Neural crest cell (in vitro differentiated cells): Measurements from ENCODE around the gene COL11A2. TPM values are rescaled to one million over a fixed set of nuclear protein-coding genes. Genes with fewer than 3 reads are reported as not detected.

Experiments used
- DNase-seq: peaks from one replicate; pipeline ENCODE4 v3.0.0; 2021; ENCODE audit warnings: low read depth, mixed read lengths, low spot score
- H3K27ac Mint-ChIP-seq: one replicate; pipeline ENCODE4 v1.8.0; 2021; ENCODE audit warnings: mild to moderate bottlenecking, mixed read lengths; ENCODE audit not compliant: unreplicated experiment
- H3K27me3 Mint-ChIP-seq: 2 replicates; pipeline ENCODE4 v1.8.0; 2021; ENCODE audit warnings: low read depth, mild to moderate bottlenecking, mixed read lengths
- H3K36me3 Mint-ChIP-seq: 2 replicates; pipeline ENCODE4 v1.8.0; 2021; ENCODE audit warnings: low read depth, mild to moderate bottlenecking, mixed read lengths
- H3K4me1 Mint-ChIP-seq: 2 replicates; pipeline ENCODE4 v1.8.0; 2021; ENCODE audit warnings: mixed read lengths
- H3K4me3 Mint-ChIP-seq: one replicate; pipeline ENCODE4 v1.8.0; 2021; ENCODE audit warnings: mild to moderate bottlenecking, mixed read lengths
- H3K9me3 Mint-ChIP-seq: 2 replicates; pipeline ENCODE4 v1.8.0; 2021; ENCODE audit warnings: mixed read lengths
- total RNA-seq: library from RNA; stranded (reverse); gene quantifications from 2 replicates; pipeline ENCODE4 v1.2.1, GENCODE V29; 2021
- TF ChIP-seq, protein P1 (sequence below): fragments of 200-600 bp; sonication (generic); conservative IDR thresholded peaks from 2 replicates; pipeline ENCODE4 v1.5.0; 2021; ENCODE audit warnings: antibody characterized with exemption, mild to moderate bottlenecking

The COL11A2 gene
- total RNA-seq, 1 donor from 2014 or later = 4.2 TPM

DNA sequence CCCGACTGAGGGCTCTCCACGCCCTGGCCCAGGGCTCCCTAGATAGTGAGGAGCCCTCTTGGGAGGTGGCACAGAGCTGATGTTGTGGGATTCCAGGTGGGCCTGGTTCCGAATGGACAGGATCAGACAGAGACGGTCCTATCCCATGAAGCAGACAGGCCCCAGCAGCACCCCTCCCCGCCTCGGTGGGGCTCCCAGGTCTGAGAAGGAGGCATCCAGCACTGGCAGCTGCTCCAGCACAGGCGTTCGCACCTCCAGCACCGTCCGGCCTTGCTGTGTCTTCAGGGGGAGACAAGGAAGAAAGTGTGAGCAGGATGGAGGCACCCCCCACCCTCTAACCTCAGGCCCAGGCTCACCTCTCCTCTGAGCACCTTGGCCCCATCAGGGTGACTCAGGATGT lies 28.7 kb downstream of the COL11A2 start:
- Mint-ChIP-seq H3K27ac (no peak overlapping the region), H3K27me3 (peaks cover 4% of the 10 kb centered on the region), H3K4me3 (no peak overlapping the region), H3K4me1 (peaks cover 13% of the 10 kb centered on the region), H3K9me3 (no peaks in the 10 kb centered on the region), H3K36me3 (no peaks in the 10 kb centered on the region)
- TF ChIP-seq, protein P1, sequence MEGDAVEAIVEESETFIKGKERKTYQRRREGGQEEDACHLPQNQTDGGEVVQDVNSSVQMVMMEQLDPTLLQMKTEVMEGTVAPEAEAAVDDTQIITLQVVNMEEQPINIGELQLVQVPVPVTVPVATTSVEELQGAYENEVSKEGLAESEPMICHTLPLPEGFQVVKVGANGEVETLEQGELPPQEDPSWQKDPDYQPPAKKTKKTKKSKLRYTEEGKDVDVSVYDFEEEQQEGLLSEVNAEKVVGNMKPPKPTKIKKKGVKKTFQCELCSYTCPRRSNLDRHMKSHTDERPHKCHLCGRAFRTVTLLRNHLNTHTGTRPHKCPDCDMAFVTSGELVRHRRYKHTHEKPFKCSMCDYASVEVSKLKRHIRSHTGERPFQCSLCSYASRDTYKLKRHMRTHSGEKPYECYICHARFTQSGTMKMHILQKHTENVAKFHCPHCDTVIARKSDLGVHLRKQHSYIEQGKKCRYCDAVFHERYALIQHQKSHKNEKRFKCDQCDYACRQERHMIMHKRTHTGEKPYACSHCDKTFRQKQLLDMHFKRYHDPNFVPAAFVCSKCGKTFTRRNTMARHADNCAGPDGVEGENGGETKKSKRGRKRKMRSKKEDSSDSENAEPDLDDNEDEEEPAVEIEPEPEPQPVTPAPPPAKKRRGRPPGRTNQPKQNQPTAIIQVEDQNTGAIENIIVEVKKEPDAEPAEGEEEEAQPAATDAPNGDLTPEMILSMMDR = no peak
- DNase-seq = no peak

DNA sequence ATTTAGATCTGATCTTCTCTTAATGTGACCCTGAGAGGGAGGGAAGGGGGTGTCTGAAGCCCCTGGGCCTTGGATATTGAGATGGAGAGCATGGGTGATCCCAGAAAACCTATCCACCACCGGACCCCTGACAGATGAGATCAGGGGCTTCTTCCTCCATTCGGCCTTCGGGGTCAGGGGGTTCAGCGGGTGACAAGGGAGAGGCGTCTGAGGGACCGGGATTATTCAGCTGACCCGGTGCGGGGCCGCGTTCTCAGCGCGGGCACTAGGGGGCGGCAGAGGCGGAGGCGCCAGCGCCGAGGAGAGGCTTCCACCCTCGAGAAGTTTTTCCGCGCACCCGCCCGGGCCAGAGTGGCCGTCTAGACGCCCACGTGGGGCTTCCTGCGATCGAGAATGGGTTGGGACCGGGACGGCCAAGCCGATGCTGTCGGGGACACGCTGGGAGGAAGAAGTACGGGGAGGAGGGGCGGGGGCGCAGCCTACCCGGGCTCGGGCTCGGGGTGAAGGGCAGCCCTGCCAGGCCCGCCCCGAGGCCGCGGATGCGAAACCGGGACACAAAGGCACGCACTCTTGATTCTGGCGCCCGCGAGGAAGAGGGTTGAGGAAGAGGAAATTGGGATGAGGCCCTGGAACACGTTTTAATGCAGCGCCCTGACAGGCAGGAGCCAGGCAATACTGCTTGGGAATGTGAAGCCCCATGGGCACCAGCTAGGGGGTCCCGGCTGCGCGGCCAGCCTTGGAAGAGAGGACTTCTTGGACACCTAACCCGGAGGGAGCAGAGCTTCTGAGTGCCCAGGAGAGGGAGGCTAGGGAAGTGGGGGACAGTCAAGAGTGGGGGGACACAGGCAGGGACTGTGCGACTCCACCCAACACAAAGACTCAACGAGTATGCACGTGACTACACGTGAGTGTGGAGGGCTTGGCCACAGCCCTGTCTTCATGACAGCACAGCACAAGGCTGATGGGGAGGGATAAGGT lies 30.6 kb downstream of the COL11A2 start:
- TF ChIP-seq, protein P1 = peak; percentile 94
- no peaks in the 10 kb centered on the region for H3K9me3 Mint-ChIP-seq
- peaks cover 13% of the 10 kb centered on the region for H3K4me1 Mint-ChIP-seq
- peak overlapping the region; percentile 74 for H3K4me3 Mint-ChIP-seq
- peak overlapping the region; percentile 57 for H3K27ac Mint-ChIP-seq
- DNase-seq = peak; percentile 86
- H3K36me3 Mint-ChIP-seq = no peaks in the 10 kb centered on the region
- H3K27me3 Mint-ChIP-seq = peaks cover 4% of the 10 kb centered on the region

DNA sequence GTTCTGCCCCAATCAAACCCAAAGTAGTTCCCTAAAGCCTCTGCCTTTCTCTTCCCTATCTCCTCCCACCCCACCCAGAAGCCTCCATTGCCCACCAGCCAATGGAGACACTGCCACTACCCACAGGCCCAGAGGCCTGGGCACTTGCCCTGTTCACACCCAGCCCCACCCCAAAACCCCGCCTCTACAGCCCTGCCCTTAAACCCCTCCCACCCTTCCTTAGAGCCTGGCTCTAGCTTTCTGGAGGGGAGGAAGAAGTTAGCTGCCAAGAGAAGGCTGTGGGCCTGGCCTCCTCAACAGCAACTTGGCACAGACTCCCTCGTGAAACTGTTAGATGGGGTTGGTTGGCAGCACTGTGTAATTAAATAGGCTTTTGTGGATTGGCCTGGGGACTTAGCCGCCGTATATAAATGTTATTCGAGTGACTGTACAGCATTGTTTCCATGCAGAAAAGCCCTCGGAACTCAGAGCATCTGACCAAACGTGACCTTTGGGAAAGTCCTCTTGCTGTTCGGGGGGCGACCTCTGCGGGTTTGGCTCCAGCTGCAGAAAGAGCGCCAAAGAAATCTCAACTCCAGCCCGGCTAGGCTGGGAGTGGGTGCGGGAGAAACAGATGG lies 31.4 kb downstream of the COL11A2 start:
- no peaks in the 10 kb centered on the region for H3K36me3 Mint-ChIP-seq
- TF ChIP-seq, protein P1 = no peak

DNA sequence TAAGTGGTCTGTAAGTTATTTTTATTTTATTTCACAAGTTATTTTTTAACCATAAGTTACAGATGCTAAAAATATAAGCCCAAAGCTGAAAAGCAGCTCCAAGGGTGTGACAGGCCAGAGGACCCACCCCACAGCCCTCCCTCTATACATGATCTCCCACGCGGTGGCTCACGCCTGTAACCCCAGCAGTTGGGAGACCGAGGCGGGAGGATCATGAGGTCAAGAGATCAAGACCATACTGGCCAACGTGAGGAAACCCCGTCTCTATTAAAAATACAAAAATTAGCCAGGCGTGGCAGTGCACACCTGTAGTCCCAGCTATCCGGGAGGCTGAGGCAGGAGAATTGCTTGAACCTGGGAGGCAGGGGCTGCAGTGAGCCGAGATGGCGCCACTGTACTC lies 32.2 kb downstream of the COL11A2 start:
- Mint-ChIP-seq H3K9me3 (no peaks in the 10 kb centered on the region), H3K27me3 (peaks cover 4% of the 10 kb centered on the region), H3K4me1 (peaks cover 13% of the 10 kb centered on the region), H3K27ac (no peak overlapping the region), H3K4me3 (no peak overlapping the region), H3K36me3 (no peaks in the 10 kb centered on the region)
- TF ChIP-seq, protein P1 = no peak
- no peak for DNase-seq

More for the DNA sequence above, 31.4 kb downstream of the COL11A2 start:
- Mint-ChIP-seq H3K9me3 (no peaks in the 10 kb centered on the region), H3K4me1 (peaks cover 13% of the 10 kb centered on the region), H3K27ac (no peak overlapping the region), H3K4me3 (peak overlapping the region; percentile 74), H3K27me3 (peaks cover 4% of the 10 kb centered on the region)
- DNase-seq = no peak

DNA sequence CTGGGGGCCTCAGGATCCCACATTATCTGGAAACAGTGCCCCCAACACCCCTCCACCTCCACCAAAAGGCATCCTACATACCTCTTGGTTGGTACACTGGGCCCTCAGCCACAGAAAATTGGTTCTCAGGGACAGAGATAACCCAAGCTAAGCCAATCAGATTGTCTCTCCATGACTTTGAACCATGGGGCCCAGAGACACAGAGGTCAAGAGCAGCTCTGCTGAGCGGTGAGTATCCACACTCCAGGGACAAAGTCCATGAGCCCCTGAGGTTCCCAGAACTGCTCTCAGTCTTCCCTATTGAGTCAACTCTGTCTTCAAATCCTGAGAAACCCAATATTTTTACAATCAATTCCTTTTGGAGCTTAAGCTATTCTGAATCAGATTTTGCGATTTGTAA lies 35.3 kb downstream of the COL11A2 start:
- peaks cover 23% of the 10 kb centered on the region for H3K27me3 Mint-ChIP-seq
- H3K9me3 Mint-ChIP-seq = peaks cover 6% of the 10 kb centered on the region
- DNase-seq = no peak
- no peaks in the 10 kb centered on the region for H3K36me3 Mint-ChIP-seq
- no peak overlapping the region for H3K4me3 Mint-ChIP-seq
- peaks cover 12% of the 10 kb centered on the region for H3K4me1 Mint-ChIP-seq
- TF ChIP-seq, protein P1 = no peak
- no peak overlapping the region for H3K27ac Mint-ChIP-seq
